CD4-positive, alpha-beta T cell treated with Interleukin-15 for 1 hour (primary cell): Measurements from ENCODE around the gene KANK2.

Source experiments
- DNase-seq: peaks from one replicate; pipeline ENCODE4 v3.0.0-alpha.2; 2020

KANK2 gene

DNA sequence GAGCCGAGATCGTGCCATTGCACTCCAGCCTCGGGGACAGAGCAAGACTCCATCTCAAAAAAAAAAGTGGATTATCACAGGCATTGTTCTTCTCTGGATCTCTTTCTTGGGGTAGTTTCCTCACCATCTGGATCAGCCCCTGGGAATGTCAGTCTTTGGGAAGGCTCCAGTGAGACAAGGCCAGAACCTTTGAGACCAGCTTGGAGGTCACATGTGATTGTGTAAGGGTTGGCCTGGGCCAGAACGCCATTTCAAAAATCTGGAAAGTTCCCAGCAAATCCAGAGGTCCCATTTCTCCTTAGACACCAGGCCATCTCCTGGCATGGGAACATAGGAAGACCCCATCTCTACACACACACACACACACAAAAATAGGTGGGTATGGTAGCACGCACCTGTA lies 27.8 kb upstream of the KANK2 start:
- DNase-seq: no peak

- no peak for DNase-seq
These were observed 27.1 kb upstream of the KANK2 start for GRCh38 chr19:11224429-11224828.

DNA sequence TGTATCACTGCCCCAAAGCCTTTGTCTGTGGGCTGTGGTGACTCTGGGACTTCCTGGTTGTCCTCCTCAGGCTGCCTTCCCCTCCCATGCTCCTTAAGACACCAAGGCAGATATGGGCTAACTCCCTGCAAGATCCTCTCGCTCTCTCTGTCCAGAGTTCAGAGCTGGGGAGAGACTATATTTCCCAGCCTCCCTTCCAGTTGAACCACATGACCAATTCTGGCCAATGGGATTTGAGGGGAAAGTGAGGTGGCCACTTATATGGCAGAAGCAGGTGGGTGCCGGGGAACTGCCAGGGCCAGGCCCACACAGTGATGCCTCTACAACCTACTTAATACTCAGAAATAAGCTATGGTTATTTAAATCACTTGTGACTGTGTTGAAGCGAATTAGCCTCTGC lies 25.9 kb upstream of the KANK2 start:
- no peak for DNase-seq

GRCh38 chr19:11221082-11221598 lies 23.8 kb upstream of the KANK2 start:
- no peak for DNase-seq

DNA sequence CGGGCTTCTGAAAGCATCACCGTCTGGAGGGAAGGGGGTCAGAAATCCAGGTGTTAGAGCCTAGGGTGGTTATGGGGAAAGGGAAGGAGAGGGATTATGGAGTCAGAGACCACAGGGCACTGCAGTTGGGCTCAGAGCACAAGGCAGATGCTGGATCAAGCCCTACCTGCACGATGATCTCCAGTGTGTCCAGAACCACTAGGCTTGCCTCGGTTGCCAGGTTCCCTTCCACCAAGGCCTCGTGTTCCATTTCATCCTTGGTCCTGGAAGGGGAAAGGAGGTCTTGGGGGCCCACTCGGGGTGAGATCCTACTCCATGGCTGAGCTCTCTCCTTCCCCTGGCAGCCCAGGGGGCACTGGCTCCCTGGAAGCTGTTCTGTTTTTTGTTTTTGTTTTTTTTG lies 17.0 kb upstream of the KANK2 start:
- DNase-seq: no peak

- no peak for DNase-seq
These were observed 13.2 kb upstream of the KANK2 start for GRCh38 chr19:11210656-11210928.

DNA sequence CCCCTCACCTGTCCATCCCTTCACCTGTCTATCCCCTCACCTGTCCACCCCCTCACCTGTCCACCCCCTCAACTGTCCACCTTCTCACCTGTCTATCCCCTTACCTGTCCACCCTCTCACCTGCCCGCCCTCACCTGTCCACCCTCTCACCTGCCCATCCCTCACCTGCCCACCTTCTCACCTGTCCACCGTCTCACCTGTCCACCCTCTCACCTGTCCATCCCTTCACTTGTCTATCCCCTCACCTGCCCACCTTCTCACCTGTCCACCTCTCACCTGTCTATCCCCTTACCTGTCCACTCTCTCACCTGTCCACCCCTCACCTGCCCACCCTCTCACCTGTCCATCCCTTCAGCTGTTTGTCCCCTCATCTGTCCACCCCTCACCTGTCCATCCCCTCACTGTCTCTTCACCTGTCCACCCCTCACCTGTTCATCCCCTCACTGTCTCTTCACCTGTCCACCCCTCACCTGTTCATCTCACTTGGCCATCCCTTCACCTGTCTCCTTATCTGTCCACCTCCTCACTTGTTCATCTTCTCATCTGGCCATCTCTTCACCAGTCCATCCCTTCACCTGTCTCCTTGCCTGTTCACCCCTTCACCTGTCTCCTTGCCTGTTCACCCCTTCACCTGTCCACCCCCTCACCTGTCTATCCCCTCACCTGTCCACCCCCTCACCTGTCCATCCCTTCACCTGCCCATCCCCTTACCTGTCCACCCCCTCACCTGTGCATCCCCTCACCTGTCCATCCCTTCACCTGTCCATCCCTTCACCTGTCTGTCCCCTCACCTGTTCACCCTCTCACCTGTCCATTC lies 12.7 kb upstream of the KANK2 start:
- no peak for DNase-seq

DNA sequence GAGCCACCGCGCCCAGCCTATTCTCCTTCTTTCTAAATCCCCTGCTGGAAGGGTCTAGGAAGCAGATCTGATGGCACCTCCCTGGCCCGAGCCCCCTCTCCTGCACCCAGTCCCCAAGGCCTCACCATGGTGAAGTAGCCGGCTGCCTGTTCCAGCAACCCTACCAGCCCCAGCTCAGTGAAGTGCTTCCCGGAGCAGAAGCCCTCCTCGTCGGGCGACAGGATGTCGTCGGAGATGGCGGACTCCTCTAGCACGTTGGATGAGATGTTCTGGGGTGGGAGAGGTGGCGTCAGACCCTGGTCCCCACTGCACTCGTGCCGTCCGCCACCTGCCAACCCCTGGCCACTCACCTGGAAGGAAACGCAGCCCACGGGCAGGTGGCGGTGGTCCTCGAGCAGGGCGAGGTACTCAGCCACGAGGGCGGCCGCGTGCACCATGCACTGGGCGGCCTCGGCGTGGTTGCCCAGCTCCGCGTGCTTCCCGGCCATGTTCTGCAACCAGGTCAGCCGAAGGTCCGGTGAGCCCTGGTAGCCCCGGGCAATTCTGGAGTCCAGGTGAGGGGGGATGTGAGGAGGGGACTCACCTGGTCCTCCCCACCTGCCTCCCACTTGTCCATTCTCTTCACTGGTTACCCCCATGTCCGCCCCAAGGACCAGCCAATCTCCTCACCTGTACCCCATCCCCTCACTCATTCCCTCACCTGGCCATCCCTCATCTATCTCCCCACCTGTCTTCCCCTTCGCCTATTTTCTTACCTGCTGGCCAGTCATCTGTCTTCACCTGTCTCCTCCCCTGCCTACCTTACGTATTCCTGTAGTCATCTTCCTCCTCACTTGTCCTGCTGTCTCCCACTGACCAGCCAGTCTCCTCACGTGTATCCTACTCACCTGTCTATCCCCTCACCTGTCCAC lies 11.5 kb upstream of the KANK2 start:
- DNase-seq: no peak

- no peak for DNase-seq
These were observed 8.7 kb upstream of the KANK2 start for GRCh38 chr19:11205939-11206570.

DNA sequence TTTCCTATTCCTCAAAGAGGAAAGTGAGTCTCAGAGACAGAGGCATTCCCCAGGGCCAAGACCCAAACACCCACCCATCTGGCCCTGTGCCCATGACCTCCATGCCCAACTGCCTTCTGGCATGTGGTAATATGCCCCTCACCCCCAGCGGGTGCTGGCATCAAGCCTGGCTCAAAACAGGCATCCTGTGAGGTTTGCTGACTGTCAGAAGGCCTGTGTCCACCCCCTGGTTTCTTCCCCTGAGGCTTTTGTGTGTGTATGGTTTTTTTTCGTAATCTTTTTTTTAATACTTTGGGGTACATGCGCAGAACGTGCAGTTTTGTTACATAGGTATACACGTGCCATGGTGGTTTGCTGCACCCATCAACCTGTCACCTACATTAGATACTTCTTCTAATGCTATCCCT lies 7.6 kb upstream of the KANK2 start:
- DNase-seq: no peak

- DNase-seq: no peak
These were observed 6.8 kb upstream of the KANK2 start for GRCh38 chr19:11204076-11204602.

GRCh38 chr19:11203194-11204075 lies 6.1 kb upstream of the KANK2 start:
- peak; percentile 35 for DNase-seq

DNA sequence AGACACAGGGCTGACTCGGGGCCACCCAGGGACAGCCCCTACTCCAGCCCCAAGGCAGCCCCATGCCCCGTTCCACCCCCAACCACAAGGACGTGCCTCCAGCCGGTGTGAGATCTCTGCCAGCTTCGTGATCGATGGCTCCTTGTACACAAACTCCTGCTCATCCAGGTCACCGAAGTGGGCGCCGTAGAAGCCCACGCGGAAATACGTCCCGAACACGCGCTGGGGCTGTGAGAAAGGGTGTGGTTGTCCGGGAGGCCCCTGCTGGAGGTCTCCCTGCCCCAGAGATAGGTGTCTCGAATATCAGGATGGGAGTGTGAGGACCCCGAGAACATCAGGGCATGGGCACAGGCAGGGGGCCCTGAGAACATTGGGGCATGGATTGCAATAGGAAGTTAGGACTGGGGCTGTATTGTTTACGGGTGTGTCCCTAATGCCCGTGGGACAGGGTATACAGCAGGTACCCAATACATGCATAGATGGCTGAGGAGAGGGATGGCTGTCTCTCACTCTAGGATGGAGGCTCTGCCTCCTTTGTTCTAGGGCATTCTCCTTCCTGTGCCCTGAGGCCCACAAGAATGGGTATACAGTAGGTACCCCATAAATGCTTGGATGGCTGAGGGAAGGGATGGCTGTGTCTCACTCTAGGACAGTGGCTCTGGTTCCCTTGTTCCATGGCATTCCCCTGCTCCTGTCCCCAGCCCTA lies 5.3 kb upstream of the KANK2 start:
- no peak for DNase-seq

DNA sequence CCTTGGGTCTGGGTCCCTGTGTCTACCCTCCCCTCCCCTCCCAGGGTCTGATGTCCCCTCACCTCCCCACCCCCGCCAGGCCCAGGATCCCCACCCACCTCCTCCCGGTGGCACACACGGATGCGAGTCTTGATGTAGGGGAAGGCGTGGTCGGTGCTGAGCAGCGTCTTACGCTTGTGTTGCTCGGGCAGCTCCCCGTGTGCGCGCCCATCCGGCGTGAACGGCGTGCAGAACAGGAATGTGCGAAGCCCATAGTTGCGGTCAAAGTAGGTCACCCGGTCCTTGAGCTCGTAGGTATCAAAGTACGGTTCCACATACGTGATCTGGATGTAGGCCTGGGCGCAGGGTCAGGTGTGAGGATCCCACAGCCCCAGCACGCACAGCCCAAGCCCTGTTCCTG lies 4.4 kb upstream of the KANK2 start:
- no peak for DNase-seq

- no peak for DNase-seq
These were observed 3.6 kb upstream of the KANK2 start for GRCh38 chr19:11200931-11201330.

- no peak for DNase-seq
These were observed 2.8 kb upstream of the KANK2 start for GRCh38 chr19:11200015-11200574.

DNA sequence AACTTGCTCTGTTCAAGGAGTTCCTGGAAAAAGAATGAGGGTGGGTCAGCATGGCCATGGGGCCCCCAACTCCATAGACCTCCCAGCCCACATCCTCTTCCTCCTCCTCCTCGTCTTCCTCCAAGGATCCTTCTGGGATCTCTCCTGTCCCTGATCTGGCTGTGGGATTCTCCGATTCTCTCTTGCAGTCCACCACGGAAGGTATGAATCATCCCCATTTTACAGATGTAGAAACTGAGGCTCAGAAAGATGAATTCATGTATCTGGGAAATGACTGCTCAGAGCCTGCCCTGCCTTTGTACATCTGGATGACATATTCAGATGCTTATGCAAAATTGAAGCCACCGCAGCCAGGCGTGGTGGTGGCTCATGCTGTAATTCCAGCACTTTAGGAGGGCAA lies 2.2 kb upstream of the KANK2 start:
- DNase-seq: no peak

DNA sequence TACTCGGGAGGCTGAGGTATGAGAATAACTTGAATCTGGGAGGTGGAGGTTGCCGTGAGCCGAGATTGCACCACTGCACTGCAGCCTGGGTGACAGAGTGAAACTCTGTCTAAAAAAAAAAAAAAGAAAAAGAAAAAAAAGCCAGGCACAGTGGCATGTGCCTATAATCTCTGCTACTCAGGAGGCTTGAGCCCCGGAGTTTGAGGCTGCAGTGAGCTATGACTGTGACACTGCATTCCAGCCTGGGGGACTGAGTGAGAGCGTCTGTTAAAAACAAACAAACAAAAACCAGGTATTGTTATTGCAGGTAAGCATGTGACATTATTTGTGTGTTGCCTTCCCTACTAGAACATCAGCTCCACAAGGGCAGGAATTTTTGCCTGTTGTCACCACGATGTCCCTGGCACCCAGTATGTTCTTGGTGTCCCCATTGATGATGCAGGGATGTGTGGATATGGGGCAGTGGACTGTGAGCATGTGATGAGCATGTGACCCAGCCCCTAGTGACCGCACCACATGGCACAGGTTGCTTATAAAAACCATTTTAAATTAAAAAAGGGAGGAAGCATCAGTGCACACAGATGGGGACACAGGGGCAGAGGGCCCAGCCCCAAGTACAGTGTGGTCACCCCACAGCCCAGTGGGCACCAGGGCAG lies 1.6 kb upstream of the KANK2 start:
- DNase-seq: no peak

DNA sequence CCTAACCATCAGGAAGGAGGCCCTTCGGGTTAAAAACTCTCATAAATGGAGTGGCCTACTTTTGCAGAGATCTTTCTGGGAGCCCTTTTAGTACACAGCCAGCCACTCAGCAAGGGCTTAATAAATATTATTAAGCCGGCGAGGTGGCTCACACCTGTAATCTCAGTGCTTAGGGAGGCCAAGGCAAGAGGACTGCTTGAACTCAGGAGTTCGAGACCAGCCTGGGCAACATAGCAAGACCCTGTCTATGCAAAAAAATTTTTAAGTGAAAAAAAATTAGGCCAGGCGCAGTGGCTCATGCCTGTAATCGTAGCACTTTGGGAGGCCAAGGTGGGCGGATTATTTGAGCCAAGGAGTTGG lies 810 bp upstream of the KANK2 start:
- DNase-seq: no peak

GRCh38 chr19:11196406-11197287 lies 698 bp downstream of the KANK2 start:
- no peak for DNase-seq
